HepG2 (cell line): ENCODE results near the gene TLN1. TPM values are rescaled to one million over a fixed set of nuclear protein-coding genes. Genes with fewer than 3 reads are reported as not detected.

ENCODE experiments used
- AGO2 ChIP-seq: fragments of 200-400 bp; formaldehyde crosslinking; optimal IDR thresholded peaks from 2 replicates; pipeline ENCODE3; 2017; ENCODE audit warnings: mild to moderate bottlenecking, low read depth, low read length, moderate library complexity
- CBX5 ChIP-seq: sonication (generic); formaldehyde crosslinking; IDR thresholded peaks from 2 replicates; pipeline ENCODE4 v1.4.0; 2020; ENCODE audit warnings: missing genetic modification reagents, borderline replicate concordance
- GLI4 ChIP-seq: sonication (generic); formaldehyde crosslinking; IDR thresholded peaks from 2 replicates; pipeline ENCODE4 v1.5.1; 2020; ENCODE audit warnings: missing genetic modification reagents, mild to moderate bottlenecking, moderate library complexity, borderline replicate concordance
- IRF1 ChIP-seq: sonication (generic); formaldehyde crosslinking; IDR thresholded peaks from 2 replicates; pipeline ENCODE4 v1.4.0; 2020; ENCODE audit warnings: low read depth, mild to moderate bottlenecking, missing genetic modification reagents
- NCOA5 ChIP-seq: sonication (generic); formaldehyde crosslinking; IDR thresholded peaks from 2 replicates; pipeline ENCODE4 v1.4.0; 2020; ENCODE audit warnings: missing genetic modification reagents
- NFKB2 ChIP-seq: sonication (generic); formaldehyde crosslinking; IDR thresholded peaks from 2 replicates; pipeline ENCODE4 v1.4.0; 2020; ENCODE audit warnings: missing genetic modification reagents, borderline replicate concordance
- PRPF4 ChIP-seq: fragments of 200-400 bp; formaldehyde crosslinking; IDR thresholded peaks from 2 replicates; pipeline ENCODE4 v1.6.1; 2016; ENCODE audit warnings: low read length, low read depth; ENCODE audit not compliant: poor library complexity, severe bottlenecking
- TGIF2 ChIP-seq: IDR thresholded peaks from 2 replicates; pipeline ENCODE4 v1.6.1; 2016; ENCODE audit warnings: control low read depth, missing compliant biosample characterization
- THAP9 ChIP-seq: sonication (generic); formaldehyde crosslinking; IDR thresholded peaks from 2 replicates; pipeline ENCODE4; 2020; ENCODE audit warnings: missing genetic modification reagents, mild to moderate bottlenecking, borderline replicate concordance
- ZFP90 ChIP-seq: sonication (generic); formaldehyde crosslinking; IDR thresholded peaks from 2 replicates; pipeline ENCODE4 v1.8.0; 2022; ENCODE audit warnings: missing genetic modification reagents, mild to moderate bottlenecking, inconsistent platforms, borderline replicate concordance
- ZNF142 ChIP-seq: sonication (generic); formaldehyde crosslinking; IDR thresholded peaks from 2 replicates; pipeline ENCODE4 v1.4.0; 2020; ENCODE audit warnings: missing genetic modification reagents
- ZNF160 ChIP-seq: sonication (generic); formaldehyde crosslinking; IDR thresholded peaks from 2 replicates; pipeline ENCODE4 v1.8.0; 2022; ENCODE audit warnings: mild to moderate bottlenecking, inconsistent platforms, missing genetic modification reagents
- ZNF20 ChIP-seq: sonication (generic); formaldehyde crosslinking; IDR thresholded peaks from 2 replicates; pipeline ENCODE4 v1.4.0; 2020; ENCODE audit warnings: mild to moderate bottlenecking, moderate library complexity, missing genetic modification reagents
- ZNF224 ChIP-seq: sonication (generic); formaldehyde crosslinking; IDR thresholded peaks from 2 replicates; pipeline ENCODE4 v1.5.0; 2020; ENCODE audit warnings: mild to moderate bottlenecking, missing genetic modification reagents
- ZNF615 ChIP-seq: sonication (generic); formaldehyde crosslinking; IDR thresholded peaks from 2 replicates; pipeline ENCODE4 v1.5.0; 2020; ENCODE audit warnings: mild to moderate bottlenecking, missing genetic modification reagents, borderline replicate concordance
- ZNF639 ChIP-seq: conservative IDR thresholded peaks from 2 replicates; pipeline ENCODE4 v1.6.1; 2018; ENCODE audit warnings: missing genetic modification reagents
- polyA plus RNA-seq, 8 experiments: library from polyadenylated mRNA; depleted of rRNA in 3 of 8; stranded (reverse) in 7 of 8; unstranded in 1 of 8; fragments of >200 nt; fragmentation: Illumina TruSeq in 4 of 8; extraction: Trizol in 4 of 8; gene quantifications; 2 replicates each; pipeline versions ENCODE4 v1.2.1 to v1.2.3, GENCODE V29; 2011 to 2016; ENCODE audit warnings: low read depth in 4 of 8, missing spikeins in 1 of 8, mixed read lengths in 1 of 8; ENCODE audit not compliant: insufficient read depth in 1 of 8
- total RNA-seq, 5 experiments: library from RNA; depleted of rRNA; stranded (reverse); fragments of >200 nt; fragmentation: Illumina TruSeq; extraction: Trizol; gene quantifications; 2 replicates each; pipeline ENCODE4 v1.2.3, GENCODE V29; 2016; ENCODE audit warnings: low read depth in 1 of 5

Gene TLN1
- total and polyA plus RNA-seq, 2 of the 13 experiments (the other 11 are each of a cell fraction or from before 2014, with no cell fraction given) = 35.2 to 51.8 TPM

- TF ChIP-seq ZNF142 (CRISPR knock-in tag) (peak; percentile 61; the same call in 1 of the 2 replicates), ZNF615 (CRISPR knock-in tag) (peak; percentile 76; the same call in 1 of the 2 replicates), ZNF160 (CRISPR knock-in tag) (no peak), ZNF224 (CRISPR knock-in tag) (0 out of 2 replicates have a peak, but pooled peaks have one; percentile 21), NCOA5 (CRISPR knock-in tag) (no peak), AGO2 (peak; percentile 96), PRPF4 (no peak), TGIF2 (CRISPR knock-in tag) (peak; percentile 64; the same call in 1 of the 2 replicates), CBX5 (peak; percentile 32; the same call in 1 of the 2 replicates), ZNF20 (CRISPR knock-in tag) (0 out of 2 replicates have a peak, but pooled peaks have one; percentile 41), ZFP90 (CRISPR knock-in tag) (peak; percentile 85), IRF1 (CRISPR knock-in tag) (0 out of 2 replicates have a peak, but pooled peaks have one; percentile 48), ZNF639 (peak; percentile 57), THAP9 (CRISPR knock-in tag) (0 out of 2 replicates have a peak, but pooled peaks have one; percentile 13), GLI4 (CRISPR knock-in tag) (0 out of 2 replicates have a peak, but pooled peaks have one; percentile 49), NFKB2 (peak; percentile 66)
Observed at GRCh38 chr9:35756275-35757225, 24.6 kb upstream of the TLN1 start (continued).
